ENCODE measurements around the gene PHLPP1.

PHLPP1 gene

GRCh38 chr18:62841405-62841804 is 126.1 kb downstream of the PHLPP1 start:
- no peaks in the 10 kb centered on the region for H3K9me2 ChIP-seq (replicated peaks; ENCODE audit: insufficient read depth, low read length)
- no peak overlapping the region for H2AFZ ChIP-seq (ENCODE audit: low read length)
- H3F3A ChIP-seq (ENCODE audit: insufficient read depth, low read length) = no peaks in the 10 kb centered on the region
- DNase-seq = no peak
- no peaks in the 10 kb centered on the region for H3K9me3 ChIP-seq (replicated peaks; ENCODE audit: insufficient read depth, low read length)
- H3K4me2 ChIP-seq (ENCODE audit: low read depth, low read length) = no peak overlapping the region
- H3K4me1 ChIP-seq (ENCODE audit: low read length) = peaks cover 13% of the 10 kb centered on the region
- no peak overlapping the region for H3K4me3 ChIP-seq (ENCODE audit: low read length)
- H3K27ac ChIP-seq (ENCODE audit: low read length) = no peak overlapping the region
- no peaks in the 10 kb centered on the region for H3K79me2 ChIP-seq (ENCODE audit: low read length)
- no peak for TF ChIP-seq EZH2phosphoT487 (IDR thresholded peaks at IDR 0.05; ENCODE audit: low read length)
- TF ChIP-seq CTCF (IDR thresholded peaks at IDR 0.05; ENCODE audit: low read length) = no peak
- TF ChIP-seq EZH2 (optimal IDR thresholded peaks at IDR 0.05; ENCODE audit: low read depth, low read length) = no peak
- no peak overlapping the region for H3K9ac ChIP-seq (ENCODE audit: low read length)
- H4K20me1 ChIP-seq (ENCODE audit: insufficient read depth, low read length) = no peaks in the 10 kb centered on the region
- no peaks in the 10 kb centered on the region for H3K36me3 ChIP-seq (replicated peaks; ENCODE audit: insufficient read depth, low read length)
- H3K27me3 ChIP-seq (replicated peaks; ENCODE audit: insufficient read depth, low read length) = no peaks in the 10 kb centered on the region

GRCh38 chr18:62842898-62843297 is 127.6 kb downstream of the PHLPP1 start:
- no peaks in the 10 kb centered on the region for H3K79me2 ChIP-seq (ENCODE audit: low read length)
- H3K4me3 ChIP-seq (ENCODE audit: low read length) = no peak overlapping the region
- no peaks in the 10 kb centered on the region for H3K36me3 ChIP-seq (replicated peaks; ENCODE audit: insufficient read depth, low read length)
- H3K4me2 ChIP-seq (ENCODE audit: low read depth, low read length) = no peak overlapping the region
- no peak overlapping the region for H3K9ac ChIP-seq (ENCODE audit: low read length)
- no peak overlapping the region for H3K27ac ChIP-seq (ENCODE audit: low read length)
- no peaks in the 10 kb centered on the region for H3K9me3 ChIP-seq (replicated peaks; ENCODE audit: insufficient read depth, low read length)
- H3K27me3 ChIP-seq (replicated peaks; ENCODE audit: insufficient read depth, low read length) = no peaks in the 10 kb centered on the region
- no peaks in the 10 kb centered on the region for H4K20me1 ChIP-seq (ENCODE audit: insufficient read depth, low read length)
- H3K9me2 ChIP-seq (replicated peaks; ENCODE audit: insufficient read depth, low read length) = no peaks in the 10 kb centered on the region
- no peaks in the 10 kb centered on the region for H3F3A ChIP-seq (ENCODE audit: insufficient read depth, low read length)
- H3K4me1 ChIP-seq (ENCODE audit: low read length) = peaks cover 13% of the 10 kb centered on the region
- no peak overlapping the region for H2AFZ ChIP-seq (ENCODE audit: low read length)
- TF ChIP-seq EZH2phosphoT487 (IDR thresholded peaks at IDR 0.05; ENCODE audit: low read length) (no peak), CTCF (IDR thresholded peaks at IDR 0.05; ENCODE audit: low read length) (no peak), EZH2 (optimal IDR thresholded peaks at IDR 0.05; ENCODE audit: low read depth, low read length) (no peak)
- no peak for DNase-seq

GRCh38 chr18:62844850-62845643 is 129.7 kb downstream of the PHLPP1 start:
- H2AFZ ChIP-seq (ENCODE audit: low read length) = peak overlapping the region; percentile 20
- H3K9me2 ChIP-seq (replicated peaks; ENCODE audit: insufficient read depth, low read length) = no peaks in the 10 kb centered on the region
- H3K4me2 ChIP-seq (ENCODE audit: low read depth, low read length) = peak overlapping the region; percentile 71
- peak; percentile 50 for DNase-seq
- peak overlapping the region; percentile 45 for H3K27ac ChIP-seq (ENCODE audit: low read length)
- H3K4me1 ChIP-seq (ENCODE audit: low read length) = peaks cover 10% of the 10 kb centered on the region
- H3K27me3 ChIP-seq (replicated peaks; ENCODE audit: insufficient read depth, low read length) = no peaks in the 10 kb centered on the region
- TF ChIP-seq CTCF (IDR thresholded peaks at IDR 0.05; ENCODE audit: low read length) = no peak
- TF ChIP-seq EZH2 (optimal IDR thresholded peaks at IDR 0.05; ENCODE audit: low read depth, low read length) = no peak
- TF ChIP-seq EZH2phosphoT487 (IDR thresholded peaks at IDR 0.05; ENCODE audit: low read length) = no peak
- no peaks in the 10 kb centered on the region for H3K36me3 ChIP-seq (replicated peaks; ENCODE audit: insufficient read depth, low read length)
- peak overlapping the region; percentile 48 for H3K4me3 ChIP-seq (ENCODE audit: low read length)
- H3K79me2 ChIP-seq (ENCODE audit: low read length) = no peaks in the 10 kb centered on the region
- peak overlapping the region; percentile 41 for H3K9ac ChIP-seq (ENCODE audit: low read length)
- H3K9me3 ChIP-seq (replicated peaks; ENCODE audit: insufficient read depth, low read length) = no peaks in the 10 kb centered on the region
- no peaks in the 10 kb centered on the region for H3F3A ChIP-seq (ENCODE audit: insufficient read depth, low read length)
- no peaks in the 10 kb centered on the region for H4K20me1 ChIP-seq (ENCODE audit: insufficient read depth, low read length)
